Measurements from ENCODE around the gene SDE2.

DNA sequence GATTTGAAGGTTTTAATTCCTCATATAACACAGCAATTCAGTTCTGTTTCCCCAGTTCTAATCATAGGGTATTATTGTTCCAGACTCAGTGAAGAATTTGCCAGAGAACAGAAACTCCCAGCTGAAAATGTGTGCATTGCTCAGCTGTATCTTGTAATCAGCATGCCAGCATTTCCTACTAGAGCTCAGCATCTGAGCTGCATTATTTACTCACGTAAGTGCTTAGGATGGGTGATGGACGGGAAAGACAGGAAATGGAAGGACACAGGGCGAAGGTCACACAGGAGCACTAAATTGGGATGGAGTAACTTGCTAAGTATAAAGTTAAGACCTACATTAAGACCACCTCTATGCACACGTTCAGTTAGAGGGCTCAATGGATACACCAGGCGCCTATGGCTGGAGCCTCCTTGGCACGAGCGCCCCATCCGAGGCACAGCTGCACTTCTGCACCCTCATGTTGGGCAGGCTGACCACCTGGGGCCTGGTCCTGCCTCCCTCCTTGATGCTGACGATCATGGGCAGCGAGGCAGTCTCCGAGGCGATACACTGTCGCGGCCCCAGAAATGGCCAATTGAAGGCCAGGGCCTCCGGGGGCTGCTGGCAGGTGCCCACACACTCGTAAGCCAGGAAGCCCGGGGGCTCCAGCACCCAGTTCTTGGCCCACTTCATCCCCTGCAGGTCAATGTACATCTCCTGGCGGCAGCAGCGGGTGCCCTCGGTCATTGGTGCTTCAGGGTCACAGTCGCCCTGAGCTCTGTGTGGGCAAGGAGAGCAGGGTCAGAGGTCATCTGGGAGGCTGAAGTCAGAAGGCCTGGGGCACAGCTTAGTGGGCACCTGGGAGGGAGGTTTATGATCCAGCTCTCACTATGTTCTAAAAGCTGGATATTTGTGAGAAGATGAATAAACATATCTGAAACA is 61.8 kb downstream of the SDE2 start:
- TF ChIP-seq, protein P1, sequence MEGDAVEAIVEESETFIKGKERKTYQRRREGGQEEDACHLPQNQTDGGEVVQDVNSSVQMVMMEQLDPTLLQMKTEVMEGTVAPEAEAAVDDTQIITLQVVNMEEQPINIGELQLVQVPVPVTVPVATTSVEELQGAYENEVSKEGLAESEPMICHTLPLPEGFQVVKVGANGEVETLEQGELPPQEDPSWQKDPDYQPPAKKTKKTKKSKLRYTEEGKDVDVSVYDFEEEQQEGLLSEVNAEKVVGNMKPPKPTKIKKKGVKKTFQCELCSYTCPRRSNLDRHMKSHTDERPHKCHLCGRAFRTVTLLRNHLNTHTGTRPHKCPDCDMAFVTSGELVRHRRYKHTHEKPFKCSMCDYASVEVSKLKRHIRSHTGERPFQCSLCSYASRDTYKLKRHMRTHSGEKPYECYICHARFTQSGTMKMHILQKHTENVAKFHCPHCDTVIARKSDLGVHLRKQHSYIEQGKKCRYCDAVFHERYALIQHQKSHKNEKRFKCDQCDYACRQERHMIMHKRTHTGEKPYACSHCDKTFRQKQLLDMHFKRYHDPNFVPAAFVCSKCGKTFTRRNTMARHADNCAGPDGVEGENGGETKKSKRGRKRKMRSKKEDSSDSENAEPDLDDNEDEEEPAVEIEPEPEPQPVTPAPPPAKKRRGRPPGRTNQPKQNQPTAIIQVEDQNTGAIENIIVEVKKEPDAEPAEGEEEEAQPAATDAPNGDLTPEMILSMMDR (IDR thresholded peaks at IDR 0.05), result no peak
- TF ChIP-seq POLR2AphosphoS5 (IDR thresholded peaks at IDR 0.05), result no peak
- no peak for TF ChIP-seq POLR2A (IDR thresholded peaks at IDR 0.05)

All from prostate gland (tissue), 2 donors.